Measurements from ENCODE around the gene KCNE2.

Gene KCNE2

DNA sequence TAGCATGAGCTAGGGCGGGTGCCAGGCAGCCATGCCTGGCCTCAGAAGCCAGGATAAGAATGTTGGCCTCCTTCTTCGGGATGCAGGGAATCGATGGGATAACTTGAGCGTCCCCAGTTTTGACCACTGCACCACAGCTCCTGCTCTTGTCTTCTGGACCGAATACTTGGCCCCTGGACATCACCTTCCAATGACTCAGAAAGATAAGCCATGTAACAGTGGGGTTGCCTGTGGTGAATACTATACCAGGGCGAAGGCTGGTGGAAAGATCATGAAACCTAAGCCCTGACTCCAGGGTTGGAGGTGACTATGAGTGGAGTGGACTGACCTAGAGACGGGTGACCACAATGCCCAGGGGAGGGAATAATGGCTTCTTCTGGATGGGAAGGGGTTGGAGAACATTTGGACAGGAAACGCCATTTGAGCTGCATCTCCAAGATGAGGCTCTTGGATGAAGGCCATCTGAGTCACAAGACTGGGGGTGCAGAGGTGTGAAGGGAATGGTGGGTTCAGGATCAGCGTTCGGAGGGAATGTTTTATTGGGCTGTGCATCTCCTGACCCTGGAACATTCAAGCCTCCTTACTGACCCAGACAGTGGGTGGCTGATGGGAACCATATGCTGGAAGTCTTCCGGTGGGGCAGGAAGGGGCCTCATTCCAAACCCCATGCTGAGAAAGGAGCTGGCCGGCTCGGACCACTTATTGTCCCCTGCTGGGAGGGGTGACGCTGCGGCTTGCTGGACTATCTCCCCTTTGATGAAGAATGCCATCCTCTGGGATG, 18.5 kb upstream of the KCNE2 start:
- TF ChIP-seq SPI1 (IDR thresholded peaks at IDR 0.05; ENCODE audit: borderline replicate concordance, low read depth) (no peak), GABPA (IDR thresholded peaks at IDR 0.05; ENCODE audit: low read depth) (no peak), POLR2AphosphoS5 (IDR thresholded peaks at IDR 0.05; ENCODE audit: low read depth) (no peak)
- TF ChIP-seq, protein P1, sequence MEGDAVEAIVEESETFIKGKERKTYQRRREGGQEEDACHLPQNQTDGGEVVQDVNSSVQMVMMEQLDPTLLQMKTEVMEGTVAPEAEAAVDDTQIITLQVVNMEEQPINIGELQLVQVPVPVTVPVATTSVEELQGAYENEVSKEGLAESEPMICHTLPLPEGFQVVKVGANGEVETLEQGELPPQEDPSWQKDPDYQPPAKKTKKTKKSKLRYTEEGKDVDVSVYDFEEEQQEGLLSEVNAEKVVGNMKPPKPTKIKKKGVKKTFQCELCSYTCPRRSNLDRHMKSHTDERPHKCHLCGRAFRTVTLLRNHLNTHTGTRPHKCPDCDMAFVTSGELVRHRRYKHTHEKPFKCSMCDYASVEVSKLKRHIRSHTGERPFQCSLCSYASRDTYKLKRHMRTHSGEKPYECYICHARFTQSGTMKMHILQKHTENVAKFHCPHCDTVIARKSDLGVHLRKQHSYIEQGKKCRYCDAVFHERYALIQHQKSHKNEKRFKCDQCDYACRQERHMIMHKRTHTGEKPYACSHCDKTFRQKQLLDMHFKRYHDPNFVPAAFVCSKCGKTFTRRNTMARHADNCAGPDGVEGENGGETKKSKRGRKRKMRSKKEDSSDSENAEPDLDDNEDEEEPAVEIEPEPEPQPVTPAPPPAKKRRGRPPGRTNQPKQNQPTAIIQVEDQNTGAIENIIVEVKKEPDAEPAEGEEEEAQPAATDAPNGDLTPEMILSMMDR (IDR thresholded peaks at IDR 0.05; ENCODE audit: insufficient read depth, low read length), result no peak
- TF ChIP-seq, protein P2, sequence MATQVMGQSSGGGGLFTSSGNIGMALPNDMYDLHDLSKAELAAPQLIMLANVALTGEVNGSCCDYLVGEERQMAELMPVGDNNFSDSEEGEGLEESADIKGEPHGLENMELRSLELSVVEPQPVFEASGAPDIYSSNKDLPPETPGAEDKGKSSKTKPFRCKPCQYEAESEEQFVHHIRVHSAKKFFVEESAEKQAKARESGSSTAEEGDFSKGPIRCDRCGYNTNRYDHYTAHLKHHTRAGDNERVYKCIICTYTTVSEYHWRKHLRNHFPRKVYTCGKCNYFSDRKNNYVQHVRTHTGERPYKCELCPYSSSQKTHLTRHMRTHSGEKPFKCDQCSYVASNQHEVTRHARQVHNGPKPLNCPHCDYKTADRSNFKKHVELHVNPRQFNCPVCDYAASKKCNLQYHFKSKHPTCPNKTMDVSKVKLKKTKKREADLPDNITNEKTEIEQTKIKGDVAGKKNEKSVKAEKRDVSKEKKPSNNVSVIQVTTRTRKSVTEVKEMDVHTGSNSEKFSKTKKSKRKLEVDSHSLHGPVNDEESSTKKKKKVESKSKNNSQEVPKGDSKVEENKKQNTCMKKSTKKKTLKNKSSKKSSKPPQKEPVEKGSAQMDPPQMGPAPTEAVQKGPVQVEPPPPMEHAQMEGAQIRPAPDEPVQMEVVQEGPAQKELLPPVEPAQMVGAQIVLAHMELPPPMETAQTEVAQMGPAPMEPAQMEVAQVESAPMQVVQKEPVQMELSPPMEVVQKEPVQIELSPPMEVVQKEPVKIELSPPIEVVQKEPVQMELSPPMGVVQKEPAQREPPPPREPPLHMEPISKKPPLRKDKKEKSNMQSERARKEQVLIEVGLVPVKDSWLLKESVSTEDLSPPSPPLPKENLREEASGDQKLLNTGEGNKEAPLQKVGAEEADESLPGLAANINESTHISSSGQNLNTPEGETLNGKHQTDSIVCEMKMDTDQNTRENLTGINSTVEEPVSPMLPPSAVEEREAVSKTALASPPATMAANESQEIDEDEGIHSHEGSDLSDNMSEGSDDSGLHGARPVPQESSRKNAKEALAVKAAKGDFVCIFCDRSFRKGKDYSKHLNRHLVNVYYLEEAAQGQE (IDR thresholded peaks at IDR 0.05; ENCODE audit: insufficient replicate concordance, low read depth), result no peak
- Histone ChIP-seq H3K27ac (replicated peaks) (no peak overlapping the region), H3K4me3 (replicated peaks; ENCODE audit: insufficient read depth, low read length) (no peak overlapping the region), H3K27me3 (ENCODE audit: insufficient read depth, poor library complexity, severe bottlenecking) (no peaks in the 10 kb centered on the region)
- DNase-seq (ENCODE audit: low read depth in 1 of 2, low spot score in 1 of 2), result no peak

DNA sequence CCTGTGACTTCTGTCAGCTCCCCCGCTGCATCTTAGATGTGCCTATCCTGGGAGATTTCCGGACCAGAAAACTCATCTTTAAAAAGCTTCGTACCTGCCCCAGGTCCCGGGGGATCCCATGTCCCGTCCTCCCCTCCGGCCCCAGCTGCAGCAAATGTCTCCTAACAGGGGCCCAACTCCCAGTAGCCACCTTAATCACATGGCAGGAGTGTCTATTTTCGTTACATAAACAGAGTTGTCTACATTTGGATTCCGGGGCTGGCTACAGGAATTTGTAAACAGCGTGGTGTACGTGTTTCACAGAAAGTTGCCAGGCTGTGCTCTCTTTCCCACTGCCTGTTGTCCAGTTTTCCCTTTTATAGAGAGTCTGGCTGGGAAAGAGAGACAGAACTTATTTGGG, 17.9 kb upstream of the KCNE2 start:
- TF ChIP-seq, protein P1 (IDR thresholded peaks at IDR 0.05; ENCODE audit: insufficient read depth, low read length), result no peak
- TF ChIP-seq, protein P2 (IDR thresholded peaks at IDR 0.05; ENCODE audit: insufficient replicate concordance, low read depth), result no peak
- TF ChIP-seq GABPA (IDR thresholded peaks at IDR 0.05; ENCODE audit: low read depth) (no peak), SPI1 (IDR thresholded peaks at IDR 0.05; ENCODE audit: borderline replicate concordance, low read depth) (no peak), POLR2AphosphoS5 (IDR thresholded peaks at IDR 0.05; ENCODE audit: low read depth) (no peak)
- DNase-seq (ENCODE audit: low read depth in 1 of 2, low spot score in 1 of 2), result no peak
- Histone ChIP-seq H3K4me3 (replicated peaks; ENCODE audit: insufficient read depth, low read length) (no peak overlapping the region), H3K27ac (replicated peaks) (no peak overlapping the region), H3K27me3 (ENCODE audit: insufficient read depth, poor library complexity, severe bottlenecking) (no peaks in the 10 kb centered on the region)

DNA sequence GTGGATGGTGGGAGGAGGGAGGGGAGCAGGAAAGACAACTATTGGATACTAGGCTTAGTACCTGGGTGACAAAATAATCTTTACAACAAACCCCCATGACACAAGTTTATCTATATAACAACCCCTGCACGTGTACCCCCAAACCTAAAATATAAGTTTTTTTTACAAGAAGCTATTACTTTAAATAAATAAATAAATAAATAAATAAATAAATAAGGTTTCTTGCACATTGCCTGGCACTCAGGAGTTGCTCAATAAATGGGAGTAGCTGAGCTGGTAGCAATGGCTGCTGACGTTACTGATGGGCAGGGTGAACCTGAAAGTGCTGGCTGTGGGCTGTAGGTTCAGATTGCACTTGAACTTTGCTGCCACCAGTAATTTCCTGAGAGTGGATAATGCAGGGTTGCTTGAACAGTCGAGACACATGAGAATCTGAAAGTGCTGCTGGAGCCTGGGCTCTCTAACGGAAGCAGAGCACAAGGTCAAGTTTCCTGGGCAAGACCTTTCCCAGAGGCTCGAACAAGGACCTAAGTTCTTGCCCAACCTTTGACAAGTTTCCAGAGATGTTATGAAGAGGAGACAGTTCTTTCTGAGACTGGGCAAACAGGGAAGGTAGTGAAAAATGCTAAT, 14.8 kb upstream of the KCNE2 start:
- DNase-seq (ENCODE audit: low read depth in 1 of 2, low spot score in 1 of 2), result no peak
- H3K27ac ChIP-seq (replicated peaks), result no peak overlapping the region
- no peak for TF ChIP-seq POLR2AphosphoS5 (IDR thresholded peaks at IDR 0.05; ENCODE audit: low read depth)
- TF ChIP-seq, protein P2 (IDR thresholded peaks at IDR 0.05; ENCODE audit: insufficient replicate concordance, low read depth), result no peak
- TF ChIP-seq, protein P1 (IDR thresholded peaks at IDR 0.05; ENCODE audit: insufficient read depth, low read length), result no peak
- H3K27me3 ChIP-seq (ENCODE audit: insufficient read depth, poor library complexity, severe bottlenecking), result no peaks in the 10 kb centered on the region
- H3K4me3 ChIP-seq (replicated peaks; ENCODE audit: insufficient read depth, low read length), result no peak overlapping the region
